Adrenal gland (tissue), 5 donors: Measurements from ENCODE around the gene HEXIM2.

Experiments
- CTCF ChIP-seq, 6 experiments: fragments of 450-650 bp in 4 of 6; fragments of 200-600 bp in 2 of 6; sonication (generic) in 1 of 6; IDR thresholded peaks; 1 replicate in 5 of 6; 2 replicates in 1 of 6; pipeline versions ENCODE4 v1.5.1 to v1.8.0; 2016 to 2021; ENCODE audit warnings: antibody characterized with exemption in 6 of 6, mild to moderate bottlenecking in 2 of 6, moderate library complexity in 1 of 6
- POLR2A ChIP-seq, 2 donors: fragments of 450-650 bp; IDR thresholded peaks; one replicate each; pipeline ENCODE4 v1.6.1; 2017; ENCODE audit warnings: antibody characterized with exemption in 2 of 2, mild to moderate bottlenecking in 2 of 2, moderate library complexity in 1 of 2
- donor health status: DM: no; HTN: no; CAD: no.

- TF ChIP-seq POLR2A (IDR thresholded peaks at IDR 0.05) (no peak), CTCF (IDR thresholded peaks at IDR 0.05) (no peak)
These were observed 3.1 kb downstream of the HEXIM2 start for GRCh38 chr17:45164734-45165269.
